Activated CD4-positive, alpha-beta T cell treated with anti-CD3 and anti-CD28 coated beads for 1 hour (primary cell): ENCODE measurements around the gene IQGAP1.
"Not testable (repeated sequence)": the region's sequence is repeated elsewhere in the genome, so short reads cannot be mapped to it uniquely, and the experiment has no call there.

ENCODE experiments used
- DNase-seq: peaks from one replicate; pipeline ENCODE4 v3.0.0-alpha.2; 2020

Gene IQGAP1

DNA sequence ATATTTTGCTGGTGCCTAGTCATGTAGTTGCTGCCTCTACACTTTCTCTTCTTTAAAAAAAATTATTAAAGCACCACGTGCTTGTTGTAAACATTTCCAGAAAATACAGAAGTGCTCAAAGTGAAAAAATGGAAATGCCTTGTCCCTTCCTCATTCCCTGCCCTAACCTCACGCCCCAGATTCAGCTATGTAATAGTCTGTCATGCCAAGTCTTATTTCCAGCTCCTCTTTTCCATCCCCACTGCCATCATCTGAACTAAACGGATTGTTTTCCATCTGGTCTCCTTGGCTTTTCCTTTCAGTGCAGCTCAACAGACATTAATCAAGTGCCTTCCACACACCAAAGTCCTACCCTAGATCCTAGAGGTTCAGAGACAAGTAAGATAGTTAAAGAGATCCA lies 20.5 kb upstream of the IQGAP1 start:
- DNase-seq, result no peak

- no peak for DNase-seq
Measured at GRCh38 chr15:90375071-90375470, 13.0 kb upstream of the IQGAP1 start.

DNA sequence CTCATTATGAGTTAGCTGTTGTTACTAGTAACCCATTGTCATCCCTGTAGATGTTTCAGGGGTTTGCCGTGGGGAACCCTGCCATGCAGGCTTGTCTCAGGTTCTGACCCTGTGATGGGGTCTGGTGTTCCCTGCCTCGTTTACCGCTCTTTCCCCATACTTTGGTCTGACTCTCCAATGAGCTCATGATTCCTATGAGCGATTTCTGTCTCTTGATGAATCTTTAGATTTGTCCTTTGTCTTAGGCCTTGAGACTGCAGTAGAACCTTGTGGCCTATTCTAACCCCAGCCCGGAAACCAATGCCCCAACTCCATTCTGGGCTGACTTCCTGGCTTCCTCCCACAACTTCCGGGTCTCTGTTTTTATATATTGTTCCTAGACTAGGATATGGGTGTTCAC lies 11.3 kb upstream of the IQGAP1 start:
- peak; percentile 24 for DNase-seq

DNA sequence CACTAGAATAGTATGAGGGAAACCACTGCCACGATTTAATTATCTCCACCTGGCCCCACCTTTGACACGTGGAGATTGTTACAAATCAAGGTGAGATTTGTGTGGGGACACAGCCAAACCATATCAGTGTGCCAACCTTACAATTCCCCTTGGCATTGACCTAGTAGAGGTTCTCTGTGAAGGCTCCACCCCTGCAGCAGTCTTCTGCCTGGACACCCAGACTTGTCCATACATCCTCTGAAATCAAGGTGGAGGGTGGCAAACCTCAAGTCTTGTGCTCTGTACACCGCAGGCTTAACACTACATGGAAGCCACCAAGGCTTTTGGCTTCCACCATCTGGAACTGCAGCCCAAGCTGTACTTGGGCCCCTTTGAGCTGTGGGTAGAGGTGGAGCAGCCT lies 8.8 kb upstream of the IQGAP1 start:
- no peak for DNase-seq

GRCh38 chr15:90381515-90381914 lies 6.5 kb upstream of the IQGAP1 start:
- no peak for DNase-seq

- no peak for DNase-seq
Measured at GRCh38 chr15:90382320-90382719, 5.7 kb upstream of the IQGAP1 start.

DNA sequence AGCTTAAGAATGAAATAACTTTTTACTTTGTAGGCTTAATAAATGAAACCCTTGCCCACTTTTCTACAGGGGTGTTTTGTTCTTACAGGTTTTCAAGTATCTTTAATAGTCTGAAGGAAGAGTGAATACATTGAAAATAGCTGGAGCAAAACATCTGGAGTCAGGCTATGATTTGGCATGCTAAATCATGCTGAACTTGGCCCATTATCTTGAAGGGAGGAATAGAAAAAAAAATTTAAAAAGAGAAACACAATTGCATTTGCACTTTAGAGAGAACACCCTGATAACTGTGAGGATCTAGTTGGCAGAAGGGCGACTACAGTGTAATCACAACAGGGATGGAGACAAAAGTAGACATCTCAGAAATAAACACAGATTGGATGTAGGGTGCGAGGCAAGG lies 1.8 kb upstream of the IQGAP1 start:
- no peak for DNase-seq

DNA sequence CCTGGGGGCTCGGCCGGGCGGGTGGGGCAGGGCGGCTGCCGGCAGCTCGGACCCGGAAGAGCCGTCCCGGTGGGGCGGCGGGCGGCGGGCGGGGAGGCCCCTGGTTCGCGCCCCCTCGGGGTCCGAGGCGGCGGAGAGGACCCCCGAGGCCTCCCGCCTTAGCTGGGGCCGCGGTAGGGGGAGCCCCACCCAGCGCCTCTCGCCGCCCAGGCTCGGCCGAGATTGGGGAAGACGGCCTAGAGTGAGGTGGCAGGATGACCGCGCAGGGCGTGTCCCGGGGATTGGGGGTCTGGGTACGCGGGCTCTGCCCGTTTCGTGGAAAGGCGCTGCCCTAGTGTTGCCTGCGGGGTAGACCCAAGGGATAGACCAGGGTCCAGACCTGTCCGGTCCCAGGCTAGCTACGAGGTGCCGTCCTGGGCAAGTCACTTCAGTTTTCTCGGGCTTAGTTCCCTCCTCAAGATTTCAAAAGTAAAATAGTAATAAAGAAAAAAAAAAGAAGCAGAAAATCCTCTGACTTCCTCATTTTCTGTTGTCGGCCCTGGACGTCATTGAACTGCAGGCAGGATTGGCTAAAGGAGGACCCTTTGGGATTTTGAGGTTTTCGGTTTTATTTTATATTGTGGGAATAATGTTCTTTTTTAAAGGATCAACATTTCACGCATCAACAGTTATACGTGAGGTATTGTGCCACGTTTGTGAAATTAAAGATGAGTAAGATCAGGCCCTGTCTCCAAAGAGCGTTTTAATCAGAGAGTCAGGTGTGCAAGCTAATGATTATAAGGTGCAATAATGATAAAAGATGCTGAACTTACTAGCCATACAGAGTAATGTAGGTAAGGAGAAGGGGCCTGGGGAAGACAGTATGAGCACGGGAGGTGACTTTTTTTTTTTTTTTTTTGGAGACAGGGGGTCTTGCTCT lies 679 bp downstream of the IQGAP1 start:
- peak; percentile 27 for DNase-seq

- no peak for DNase-seq
Measured at GRCh38 chr15:90389513-90389912, 1.5 kb downstream of the IQGAP1 start.

- no peak for DNase-seq
Measured at GRCh38 chr15:90393040-90393439, 5.0 kb downstream of the IQGAP1 start.

- no peak for DNase-seq
Measured at GRCh38 chr15:90394074-90394473, 6.0 kb downstream of the IQGAP1 start.

DNA sequence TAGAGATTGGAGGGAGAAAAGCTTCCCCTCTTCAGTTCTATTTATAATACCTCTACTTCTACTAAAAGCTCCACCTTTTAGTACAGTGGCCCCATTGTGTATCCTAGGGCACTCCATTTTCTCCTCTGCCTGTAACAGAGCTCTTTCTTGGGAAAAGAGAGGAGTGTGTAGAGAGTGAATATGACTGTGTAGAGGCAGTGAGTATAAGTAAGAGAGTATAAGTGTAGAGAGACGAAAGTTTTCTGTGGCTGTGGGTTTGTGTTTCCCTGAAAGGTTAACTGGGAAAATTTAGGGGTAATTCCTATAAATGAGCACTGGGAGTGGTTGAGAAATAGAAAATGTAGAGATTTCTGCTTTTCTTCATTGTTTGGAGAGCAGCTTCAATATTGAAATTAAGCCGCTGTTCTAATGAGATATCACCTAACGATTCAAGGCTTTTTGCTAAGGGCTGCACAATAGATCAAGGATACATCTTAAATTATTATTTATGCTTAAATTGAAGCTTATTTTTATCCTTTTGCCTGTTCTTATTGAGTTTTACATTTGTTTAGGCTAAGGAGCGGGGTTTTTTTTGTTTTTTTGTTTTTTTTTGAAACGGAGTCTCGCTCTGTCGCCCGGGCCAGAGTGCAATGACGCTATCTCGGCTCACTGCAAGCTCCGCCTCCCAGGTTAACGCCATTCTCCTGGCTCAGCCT lies 6.9 kb downstream of the IQGAP1 start:
- DNase-seq, result no peak

- no peak for DNase-seq
Measured at GRCh38 chr15:90396321-90396720, 8.3 kb downstream of the IQGAP1 start.

DNA sequence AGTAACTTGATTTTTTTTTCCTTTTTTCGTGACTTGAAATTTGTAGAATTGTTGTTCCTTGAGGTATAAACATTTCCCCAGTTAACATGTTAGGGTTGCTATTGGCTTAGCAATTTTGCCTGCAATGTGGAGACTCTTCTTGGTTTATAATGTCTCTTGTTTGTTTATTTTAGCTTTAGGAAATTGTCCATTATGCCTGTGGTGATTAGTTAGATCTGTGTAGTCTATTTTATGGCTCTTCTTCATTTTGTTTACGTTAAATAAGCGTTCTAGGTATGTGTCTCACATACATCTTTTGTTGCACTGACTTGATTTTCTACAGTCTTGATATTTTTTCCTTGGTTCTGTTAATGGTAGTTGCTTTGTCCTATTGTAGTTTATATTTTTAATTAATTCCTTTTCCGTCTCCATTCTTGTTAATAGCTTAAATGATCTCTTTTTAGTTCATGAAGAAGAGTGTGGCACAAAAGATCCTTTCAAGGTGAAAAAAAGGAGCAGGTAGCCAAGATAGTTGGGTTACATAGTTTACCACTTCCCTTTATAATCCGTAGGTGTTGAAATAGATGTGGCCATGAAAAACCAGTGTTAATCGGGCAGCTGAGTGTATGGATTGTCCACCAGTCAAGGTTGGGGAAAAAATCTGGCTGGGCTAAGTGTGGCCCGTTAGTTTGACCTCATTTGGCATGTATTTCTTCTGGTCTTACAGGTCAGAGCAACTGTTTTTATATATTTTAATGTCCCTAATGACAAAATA lies 12.1 kb downstream of the IQGAP1 start:
- no peak for DNase-seq

- peak; percentile 34 for DNase-seq
Measured at GRCh38 chr15:90400759-90401314, 12.8 kb downstream of the IQGAP1 start.

GRCh38 chr15:90401495-90401894 lies 13.5 kb downstream of the IQGAP1 start:
- no peak for DNase-seq

DNA sequence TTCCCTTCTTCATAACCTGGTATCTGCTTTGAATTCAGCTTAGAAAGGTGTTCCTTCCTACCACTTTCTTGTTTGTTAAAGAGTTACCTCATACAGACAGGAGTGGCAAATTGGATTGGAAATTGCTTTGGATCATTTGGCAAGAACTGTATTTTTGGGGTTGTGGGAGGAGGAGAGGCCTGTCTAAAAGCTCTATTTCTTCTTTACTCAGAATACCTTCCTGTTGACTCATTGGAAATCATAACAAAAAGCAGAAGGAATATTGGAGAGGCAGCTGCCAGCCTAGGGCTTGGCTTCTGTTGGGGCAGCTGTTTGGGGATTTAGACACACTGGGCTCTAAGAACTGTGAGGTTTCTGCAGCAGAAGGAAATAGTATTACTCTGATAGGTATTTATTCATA lies 14.2 kb downstream of the IQGAP1 start:
- no peak for DNase-seq

GRCh38 chr15:90402767-90403166 lies 14.7 kb downstream of the IQGAP1 start:
- no peak for DNase-seq

DNA sequence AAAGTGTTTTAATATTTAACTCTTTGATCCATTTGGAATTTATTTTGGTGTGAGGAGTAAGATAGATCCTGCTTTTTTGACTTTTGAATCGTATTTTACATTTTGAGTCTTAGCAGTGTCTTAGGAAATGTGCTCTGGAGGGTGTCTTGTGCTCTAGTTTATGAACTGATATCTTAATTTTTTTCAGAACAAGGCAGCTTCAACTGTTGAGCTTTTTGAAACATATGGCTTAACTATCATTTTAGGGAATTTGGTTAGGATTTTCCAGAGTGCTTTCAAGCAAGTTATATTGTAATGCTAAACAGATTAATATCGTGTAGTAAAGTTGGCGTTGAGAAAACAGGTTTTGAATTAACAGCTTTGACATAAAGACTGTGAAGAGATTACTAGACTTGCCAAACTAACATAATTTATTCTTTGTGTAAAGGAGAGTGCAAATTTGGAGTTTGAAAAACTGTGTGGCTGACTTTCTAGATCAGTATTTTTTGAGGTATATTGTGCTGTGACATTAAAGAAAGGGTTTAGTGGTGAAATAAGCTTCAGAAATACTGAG lies 17.1 kb downstream of the IQGAP1 start:
- no peak for DNase-seq

DNA sequence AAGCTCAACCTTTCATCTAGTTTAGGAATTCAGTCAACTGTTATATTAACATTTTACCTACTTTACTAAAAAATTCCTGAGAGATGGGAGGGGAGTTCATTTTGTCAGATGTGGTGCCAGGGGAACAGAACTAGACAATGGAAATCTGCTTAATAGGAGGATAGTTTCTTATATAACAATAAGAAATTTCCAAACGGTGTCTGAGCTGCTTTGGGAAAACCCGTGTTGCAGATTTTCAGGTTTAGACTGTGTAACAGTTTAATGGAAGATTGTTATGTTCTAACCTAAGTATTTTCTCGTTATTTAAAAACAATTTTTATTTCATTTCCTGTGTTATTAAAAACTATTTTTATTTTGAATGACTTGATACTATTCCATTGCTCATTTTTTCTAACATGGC lies 19.3 kb downstream of the IQGAP1 start:
- DNase-seq, result no peak

DNA sequence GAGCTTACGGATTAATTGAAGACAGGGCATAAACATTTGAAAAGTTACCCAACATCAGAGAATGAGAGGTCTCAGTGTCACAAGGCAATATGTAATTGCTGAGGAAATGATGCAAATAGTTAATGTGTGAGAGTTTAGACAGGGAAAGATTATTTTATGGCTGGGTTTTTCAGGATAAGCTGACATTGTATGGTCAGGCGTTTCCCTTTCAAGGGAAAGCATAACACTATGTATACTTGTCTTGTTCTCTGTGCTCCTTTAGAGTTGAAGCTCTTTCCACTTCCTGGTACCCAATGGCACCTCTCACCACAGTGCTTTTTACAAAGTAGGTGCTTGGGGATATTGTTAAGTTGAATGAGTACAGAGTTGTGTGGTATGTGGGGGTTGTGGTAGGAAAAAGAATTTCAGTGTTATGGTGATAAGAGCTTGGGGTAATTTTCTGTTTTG lies 19.9 kb downstream of the IQGAP1 start:
- no peak for DNase-seq

- no peak for DNase-seq
Measured at GRCh38 chr15:90408657-90409056, 20.6 kb downstream of the IQGAP1 start.

GRCh38 chr15:90409587-90409986 lies 21.5 kb downstream of the IQGAP1 start:
- not testable (repeated sequence) for DNase-seq
